Measurements from ENCODE around the gene ADGRL3. TPM values are rescaled to one million over a fixed set of nuclear protein-coding genes. Genes with fewer than 3 reads are reported as not detected.
A peak's percentile ranks its signal among the peaks of the same experiment; 100 is the strongest.
"Not testable (repeated sequence)": the region's sequence is repeated elsewhere in the genome, so short reads cannot be mapped to it uniquely, and the experiment has no call there.

Gene ADGRL3
- total RNA-seq, 1 donor from 2014 or later: 0.08 TPM

GRCh38 chr4:61204353-61205060 is 4.4 kb downstream of the ADGRL3 start:
- no peak for DNase-seq (ENCODE audit: low read depth)

- no peak for DNase-seq (ENCODE audit: low read depth)
Measured at GRCh38 chr4:61205066-61205465, 4.9 kb downstream of the ADGRL3 start.

GRCh38 chr4:61207156-61207555 is 7.0 kb downstream of the ADGRL3 start:
- DNase-seq (ENCODE audit: low read depth): not testable (repeated sequence)

- DNase-seq (ENCODE audit: low read depth): no peak
Measured at GRCh38 chr4:61210186-61210939, 10.2 kb downstream of the ADGRL3 start.

- DNase-seq (ENCODE audit: low read depth): no peak
Measured at GRCh38 chr4:61211781-61212180, 11.7 kb downstream of the ADGRL3 start.

- DNase-seq (ENCODE audit: low read depth): no peak
Measured at GRCh38 chr4:61212788-61213187, 12.7 kb downstream of the ADGRL3 start.

- no peak for DNase-seq (ENCODE audit: low read depth)
Measured at GRCh38 chr4:61214680-61215079, 14.6 kb downstream of the ADGRL3 start.

- no peak for DNase-seq (ENCODE audit: low read depth)
Measured at GRCh38 chr4:61217222-61217621, 17.1 kb downstream of the ADGRL3 start.

GRCh38 chr4:61220556-61220955 is 20.4 kb downstream of the ADGRL3 start:
- no peak for DNase-seq (ENCODE audit: low read depth)

- DNase-seq (ENCODE audit: low read depth): no peak
Measured at GRCh38 chr4:61223385-61223784, 23.3 kb downstream of the ADGRL3 start.

GRCh38 chr4:61224573-61224972 is 24.4 kb downstream of the ADGRL3 start:
- no peak for DNase-seq (ENCODE audit: low read depth)

GRCh38 chr4:61225656-61226055 is 25.5 kb downstream of the ADGRL3 start:
- no peak for DNase-seq (ENCODE audit: low read depth)

GRCh38 chr4:61231421-61231820 is 31.3 kb downstream of the ADGRL3 start:
- DNase-seq (ENCODE audit: low read depth): no peak

- DNase-seq (ENCODE audit: low read depth): no peak
Measured at GRCh38 chr4:61239250-61239649, 39.1 kb downstream of the ADGRL3 start.

GRCh38 chr4:61243962-61244361 is 43.8 kb downstream of the ADGRL3 start:
- no peak for DNase-seq (ENCODE audit: low read depth)

GRCh38 chr4:61245069-61245714 is 45.1 kb downstream of the ADGRL3 start:
- peak; percentile 3 for DNase-seq (ENCODE audit: low read depth)

GRCh38 chr4:61246034-61246433 is 45.9 kb downstream of the ADGRL3 start:
- peak; percentile 67 for DNase-seq (ENCODE audit: low read depth)

GRCh38 chr4:61248705-61249104 is 48.6 kb downstream of the ADGRL3 start:
- DNase-seq (ENCODE audit: low read depth): no peak

GRCh38 chr4:61251129-61251528 is 51.0 kb downstream of the ADGRL3 start:
- DNase-seq (ENCODE audit: low read depth): peak; percentile 12

- no peak for DNase-seq (ENCODE audit: low read depth)
Measured at GRCh38 chr4:61254406-61254805, 54.3 kb downstream of the ADGRL3 start.

GRCh38 chr4:61273233-61273632 is 73.1 kb downstream of the ADGRL3 start:
- DNase-seq (ENCODE audit: low read depth): peak; percentile 3

- DNase-seq (ENCODE audit: low read depth): no peak
Measured at GRCh38 chr4:61274286-61274685, 74.2 kb downstream of the ADGRL3 start.
